Renal cortex interstitium (tissue), 11 donors: ENCODE results near the gene NRARP. TPM values are rescaled to one million over a fixed set of nuclear protein-coding genes. Genes with fewer than 3 reads are reported as not detected.

Source experiments
- DNase-seq, 11 donors: peaks; one replicate each; pipeline ENCODE4 v3.0.0-alpha.2; 2013; ENCODE audit warnings: low read depth in 9 of 11, low spot score in 4 of 11; ENCODE audit errors: extremely low read depth in 1 of 11
- polyA plus RNA-seq, 3 donors: library from polyadenylated mRNA; unstranded; fragments of 120-200 nt; gene quantifications; one replicate each; pipeline ENCODE4 v1.2.1, GENCODE V29; 2013; ENCODE audit not compliant: insufficient read length in 3 of 3

NRARP gene
- polyA plus RNA-seq, 3 donors, result 6.8 to 9.0 (median 7.7) TPM

GRCh38 chr9:137314561-137315560 is 12.8 kb upstream of the NRARP start:
- DNase-seq, result no peak

GRCh38 chr9:137313956-137314560 is 12.0 kb upstream of the NRARP start:
- no peak for DNase-seq

- no peak for DNase-seq
Observed at GRCh38 chr9:137313326-137313936, 11.4 kb upstream of the NRARP start.

DNA sequence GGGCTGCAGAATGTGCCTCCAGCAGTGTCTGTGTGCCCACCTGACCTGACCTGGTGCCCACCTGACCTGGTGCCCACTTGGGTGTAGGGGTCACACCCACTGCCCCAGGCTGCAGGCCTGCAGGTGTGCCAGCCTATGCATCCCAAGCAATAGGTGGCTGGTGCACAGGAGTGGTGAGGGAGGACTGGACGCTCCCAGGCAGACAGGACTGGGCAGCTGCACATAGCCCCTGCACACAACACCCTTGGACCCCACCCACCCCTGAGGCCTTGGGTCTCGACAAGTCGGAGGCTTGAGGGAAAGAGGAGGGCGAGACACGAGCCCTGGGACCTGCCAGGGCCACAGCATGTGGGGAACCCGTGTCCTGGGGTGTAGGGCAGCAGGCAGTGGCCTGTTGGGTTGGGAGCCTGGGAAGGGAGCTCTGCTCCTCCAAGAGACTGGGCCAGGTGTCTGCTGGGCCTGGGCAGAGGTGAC is 10.8 kb upstream of the NRARP start:
- no peak for DNase-seq

DNA sequence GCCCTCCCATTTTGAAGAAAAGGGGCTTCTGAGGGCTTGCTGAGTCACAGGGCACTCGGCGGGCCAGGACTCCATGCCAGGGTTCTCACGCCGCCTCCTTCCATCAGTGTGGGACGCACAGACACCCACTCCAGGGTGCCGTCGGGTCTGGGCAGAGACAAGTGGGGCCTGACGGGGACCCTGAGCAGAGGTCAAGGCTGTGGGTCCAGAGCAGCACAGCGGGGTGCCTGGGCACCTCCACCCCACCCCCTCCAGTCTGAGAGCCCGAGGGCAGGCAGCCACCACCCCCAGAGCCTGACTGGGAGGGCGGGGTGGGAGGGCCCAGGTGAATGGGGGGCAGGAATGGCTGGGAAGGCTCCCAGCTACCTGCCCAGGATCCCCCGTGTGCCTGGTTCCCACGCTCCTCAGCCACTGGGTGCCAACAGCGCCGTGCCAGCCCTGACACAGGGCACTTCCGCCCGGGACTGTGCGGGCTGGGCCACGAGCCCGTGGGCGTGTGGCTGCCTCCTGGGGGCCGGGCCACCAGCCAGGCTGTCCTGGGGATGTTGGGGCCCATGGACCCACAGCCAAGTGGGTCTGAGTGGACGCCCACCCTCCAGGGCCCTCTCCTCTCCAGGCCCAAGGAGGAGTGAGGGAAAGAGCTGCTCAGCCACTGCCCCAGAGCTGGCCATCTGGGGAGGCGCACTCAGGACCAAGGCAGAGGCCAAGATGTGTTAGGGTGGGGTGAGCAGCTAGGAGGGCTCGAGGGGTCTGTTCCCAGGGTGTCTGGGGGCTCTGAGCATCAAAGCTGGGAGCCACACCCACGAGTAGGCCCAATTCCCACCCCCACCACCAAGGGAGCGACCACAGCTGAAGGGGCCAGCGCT is 10.1 kb upstream of the NRARP start:
- DNase-seq, result no peak

- no peak for DNase-seq
Observed at GRCh38 chr9:137311171-137311985, 9.3 kb upstream of the NRARP start.

GRCh38 chr9:137310189-137311052 is 8.3 kb upstream of the NRARP start:
- no peak for DNase-seq

DNA sequence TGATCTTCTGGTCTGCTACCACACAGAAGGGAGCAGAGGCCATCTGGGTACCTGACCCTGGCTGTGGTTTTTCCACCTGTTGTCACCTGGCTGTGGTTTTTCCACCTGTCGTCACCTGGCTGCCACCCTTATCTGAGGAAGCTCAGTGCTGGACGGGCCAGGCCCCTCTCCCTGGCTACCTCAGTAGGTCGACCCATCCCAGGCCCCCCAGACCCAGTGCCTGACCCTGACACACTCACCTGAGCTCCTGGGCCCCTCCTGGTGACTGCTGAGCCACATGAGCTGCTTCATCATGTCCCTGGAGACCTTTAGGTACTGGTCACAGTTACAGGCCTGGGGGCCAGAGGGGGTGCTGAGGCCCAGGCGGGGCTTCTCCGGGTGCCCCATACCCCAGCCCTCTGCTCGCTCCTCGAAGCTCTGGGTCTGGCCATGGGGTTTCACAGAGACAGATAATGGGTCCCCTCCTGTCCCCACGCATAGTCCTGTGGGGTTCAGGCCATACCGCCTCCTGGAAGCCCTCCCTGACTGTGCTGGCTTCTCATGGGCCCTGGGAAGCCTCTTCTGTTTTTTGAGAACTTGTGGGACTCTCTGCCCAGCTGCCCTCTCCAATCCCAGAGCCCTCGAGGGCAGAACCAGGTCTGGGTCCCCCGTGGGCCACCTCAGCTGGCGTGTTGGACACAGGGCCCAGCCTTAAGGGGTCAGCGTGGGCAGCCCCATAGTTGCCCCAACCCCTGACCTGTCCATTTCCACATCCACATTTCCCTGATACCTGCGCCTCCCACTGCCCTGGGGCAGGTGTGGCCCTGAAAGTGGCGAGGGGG is 7.5 kb upstream of the NRARP start:
- DNase-seq, result no peak

DNA sequence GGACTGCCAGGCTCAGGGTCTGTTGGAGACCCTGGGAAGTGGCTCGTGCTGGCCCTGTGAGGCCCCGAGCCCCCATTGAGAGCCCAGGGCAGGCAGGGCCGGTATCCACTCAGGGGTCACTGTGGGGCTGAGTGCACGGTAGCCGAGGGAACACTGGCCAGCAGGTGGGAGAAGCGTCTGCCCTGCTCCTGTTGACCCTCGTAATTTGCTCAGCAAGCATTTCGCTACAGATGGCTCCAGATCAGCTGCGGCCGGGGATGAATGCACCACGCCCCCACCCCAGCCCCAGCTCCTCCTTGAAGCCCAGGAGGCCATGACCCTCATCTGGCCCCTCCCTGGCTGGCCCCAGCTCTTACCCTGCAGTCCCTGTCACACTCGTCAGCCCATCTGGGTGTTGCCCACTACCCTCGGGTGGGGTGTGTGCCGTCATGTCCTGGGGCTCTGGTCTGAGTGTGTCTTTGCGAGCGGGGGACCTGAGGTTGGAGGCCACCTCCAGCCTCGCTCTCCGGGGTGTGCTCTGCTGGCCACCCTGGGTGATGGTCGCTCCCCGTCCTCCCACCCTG is 6.1 kb upstream of the NRARP start:
- no peak for DNase-seq

DNA sequence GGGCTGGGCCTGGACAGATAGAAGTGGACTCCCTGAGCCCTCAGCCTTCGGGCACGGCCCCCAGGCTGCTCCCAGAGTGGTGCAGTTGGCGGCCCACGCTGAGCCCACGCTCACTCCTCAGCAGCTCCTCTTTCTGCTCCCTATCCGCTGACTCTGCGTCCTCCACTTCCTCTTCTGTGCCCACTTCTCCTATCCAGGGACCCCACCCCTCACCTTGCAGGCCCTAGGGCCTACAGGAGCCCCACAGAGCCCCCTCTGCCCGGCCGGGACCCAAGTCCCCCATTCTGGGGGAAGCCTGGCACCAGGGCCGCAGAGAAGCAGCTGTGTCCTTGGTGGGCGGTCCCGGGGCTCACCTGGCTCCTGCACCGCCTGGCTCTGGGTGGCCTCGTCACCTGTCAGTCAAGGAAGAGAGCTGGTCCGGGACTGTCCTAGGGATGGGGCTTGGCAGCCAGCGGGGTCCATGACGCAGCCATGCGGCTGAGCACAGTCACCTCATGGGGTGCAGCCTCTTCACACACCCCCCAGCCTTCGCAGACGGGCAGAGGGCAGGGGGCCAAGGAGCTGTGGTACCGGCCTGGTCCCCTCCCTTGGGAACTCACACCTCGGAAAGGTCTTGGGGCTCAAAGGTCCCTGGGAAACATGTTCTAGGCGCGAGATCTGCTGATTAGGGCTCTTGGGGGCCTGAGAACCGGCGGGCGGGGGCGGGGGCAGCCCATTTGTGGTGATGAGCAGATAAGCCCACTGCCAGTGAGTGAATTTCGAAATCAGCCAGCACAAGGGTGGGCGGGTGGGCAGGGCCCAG is 5.4 kb upstream of the NRARP start:
- no peak for DNase-seq

DNA sequence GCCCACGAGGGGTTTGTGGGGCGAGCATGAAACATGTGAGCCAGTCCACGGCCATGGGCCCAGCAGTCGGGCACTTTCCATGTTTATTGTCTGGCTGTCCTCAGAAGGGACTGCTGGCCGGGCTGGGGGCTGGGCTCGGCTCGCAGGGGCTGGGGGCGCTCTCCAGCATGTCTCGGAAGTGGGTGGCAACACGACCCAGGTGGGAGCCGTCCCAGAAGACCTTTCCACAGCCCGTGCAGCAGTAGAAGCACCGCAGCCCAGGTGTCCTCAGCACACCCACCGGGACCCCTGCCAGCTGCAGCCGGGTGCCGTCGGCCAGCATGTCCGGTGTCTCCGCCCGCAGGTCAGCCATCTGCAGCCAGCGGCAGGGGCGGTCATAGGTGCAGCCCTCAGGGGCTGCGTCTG is 4.8 kb upstream of the NRARP start:
- no peak for DNase-seq

GRCh38 chr9:137306066-137306849 is 4.2 kb upstream of the NRARP start:
- DNase-seq, result no peak

DNA sequence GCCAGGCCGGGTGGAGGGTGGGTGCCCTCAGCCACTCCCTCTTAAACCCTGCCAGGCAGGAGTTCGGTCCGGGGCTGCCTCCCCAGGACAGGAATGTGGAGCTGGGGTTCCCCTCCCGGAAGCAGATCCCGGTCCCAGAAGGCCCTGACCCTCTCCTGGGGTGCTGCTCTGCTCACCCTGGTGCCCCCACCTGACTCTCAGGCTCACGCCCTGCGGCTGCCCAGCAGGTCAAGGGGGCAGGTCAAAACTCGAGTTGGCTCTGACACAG is 3.7 kb upstream of the NRARP start:
- DNase-seq, result no peak

GRCh38 chr9:137305060-137305797 is 3.2 kb upstream of the NRARP start:
- DNase-seq, result no peak
